Fibroblast of the aortic adventitia (primary cell): ENCODE measurements around the gene TMEM9. TPM values are rescaled to one million over a fixed set of nuclear protein-coding genes. Genes with fewer than 3 reads are reported as not detected.

ENCODE experiments used
- DNase-seq: peaks from one replicate; pipeline ENCODE4 v3.0.0-alpha.2; 2010; ENCODE audit warnings: low read depth
- H3K4me3 ChIP-seq: 2 replicates; pipeline ENCODE4 v1.5.1; 2011; ENCODE audit warnings: low read depth, mild to moderate bottlenecking, control low read depth, low read length, moderate library complexity
- CTCF ChIP-seq: IDR thresholded peaks from 2 replicates; pipeline ENCODE4 v1.5.1; 2011; ENCODE audit warnings: mild to moderate bottlenecking, low read length, control low read depth, inconsistent platforms; ENCODE audit not compliant: insufficient read depth
- total RNA-seq: library from RNA; depleted of rRNA; stranded (reverse); fragments of >200 nt; gene quantifications from 2 replicates; pipeline ENCODE4 v1.2.3, GENCODE V29; 2012; ENCODE audit warnings: low replicate concordance

The TMEM9 gene
- total RNA-seq, 1 donor, result 35.1 TPM

- TF ChIP-seq CTCF, result no peak
- DNase-seq, result no peak
- no peak overlapping the region for H3K4me3 ChIP-seq
Measured at GRCh38 chr1:201183753-201184152, 29.5 kb upstream of the TMEM9 start.

- no peak for DNase-seq
- no peak overlapping the region for H3K4me3 ChIP-seq
- TF ChIP-seq CTCF, result no peak
Measured at GRCh38 chr1:201183209-201183608, 28.9 kb upstream of the TMEM9 start.

- no peak for DNase-seq
- TF ChIP-seq CTCF, result no peak
- H3K4me3 ChIP-seq, result no peak overlapping the region
Measured at GRCh38 chr1:201181726-201182125, 27.5 kb upstream of the TMEM9 start.

GRCh38 chr1:201181323-201181722 is 27.0 kb upstream of the TMEM9 start:
- TF ChIP-seq CTCF, result no peak

DNA sequence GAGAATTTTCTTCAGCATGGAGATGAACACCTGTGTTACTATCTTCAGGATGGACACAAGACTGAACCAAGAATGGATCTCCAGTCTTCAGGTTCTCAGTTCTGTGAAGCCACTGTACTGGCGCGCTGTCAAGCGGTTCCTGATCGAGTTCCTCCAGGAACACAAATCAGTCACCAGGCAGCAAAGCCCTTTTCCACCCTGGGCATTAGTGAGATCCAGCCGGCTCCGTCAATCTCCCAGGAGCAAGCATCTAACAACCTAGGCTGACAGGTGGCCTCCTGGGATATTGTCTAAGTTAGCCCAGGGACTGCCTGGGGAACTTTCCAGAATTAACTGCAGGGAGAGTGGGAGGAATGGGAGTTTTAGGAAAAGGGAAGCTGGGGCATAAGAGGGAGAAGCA is 26.6 kb upstream of the TMEM9 start:
- TF ChIP-seq CTCF, result no peak
- H3K4me3 ChIP-seq, result no peak overlapping the region
- DNase-seq, result no peak

More at GRCh38 chr1:201181323-201181722, 27.0 kb upstream of the TMEM9 start:
- no peak for DNase-seq
- no peak overlapping the region for H3K4me3 ChIP-seq

GRCh38 chr1:201180141-201180540 is 25.9 kb upstream of the TMEM9 start:
- DNase-seq, result no peak
- no peak for TF ChIP-seq CTCF
- H3K4me3 ChIP-seq, result no peak overlapping the region

DNA sequence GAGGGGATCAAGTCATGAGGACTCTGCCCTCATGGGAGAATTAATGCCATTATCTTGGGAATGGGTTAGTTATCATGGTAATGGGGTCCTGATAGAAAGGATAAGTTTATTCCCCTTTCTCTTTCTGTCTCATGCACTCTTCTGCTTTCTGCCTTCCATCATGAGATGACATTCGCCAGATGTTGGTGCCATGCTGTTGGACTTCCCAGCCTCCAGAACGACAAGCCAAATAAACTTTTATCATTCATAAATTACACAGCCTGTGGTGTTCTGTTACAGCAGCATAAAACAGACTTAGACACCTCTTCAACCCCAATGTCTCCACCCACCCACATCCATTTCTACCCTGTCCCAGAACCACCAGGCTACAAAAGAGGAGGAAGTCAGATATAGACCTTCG is 24.4 kb upstream of the TMEM9 start:
- no peak for TF ChIP-seq CTCF
- DNase-seq, result no peak
- no peak overlapping the region for H3K4me3 ChIP-seq
